HepG2 (cell line): Measurements from ENCODE around the gene ZNF160. TPM values are rescaled to one million over a fixed set of nuclear protein-coding genes. Genes with fewer than 3 reads are reported as not detected.
A peak's percentile ranks its signal among the peaks of the same experiment; 100 is the strongest.

Experiments
- ATAD3A ChIP-seq: sonication (generic); formaldehyde crosslinking; IDR thresholded peaks from 2 replicates; pipeline ENCODE4 v1.4.0; 2020; ENCODE audit warnings: missing genetic modification reagents
- BCL3 ChIP-seq: sonication (generic); formaldehyde crosslinking; IDR thresholded peaks from 2 replicates; pipeline ENCODE4 v1.5.1; 2020; ENCODE audit warnings: mild to moderate bottlenecking, missing genetic modification reagents, moderate library complexity
- CSRNP2 ChIP-seq: sonication (generic); formaldehyde crosslinking; conservative IDR thresholded peaks from 2 replicates; pipeline ENCODE4 v1.8.0; 2022; ENCODE audit warnings: low read depth, missing genetic modification reagents
- CTCF ChIP-seq: sonication (generic); formaldehyde crosslinking; IDR thresholded peaks from 2 replicates; pipeline ENCODE4 v1.5.0; 2020; ENCODE audit warnings: mild to moderate bottlenecking, missing genetic modification reagents, moderate library complexity
- FOXA3 ChIP-seq: IDR thresholded peaks from 2 replicates; pipeline ENCODE4 v1.6.1; 2016; ENCODE audit warnings: missing genetic modification reagents, missing compliant biosample characterization
- HOXA3 ChIP-seq: sonication (generic); formaldehyde crosslinking; IDR thresholded peaks from 2 replicates; pipeline ENCODE4 v1.5.0; 2020; ENCODE audit warnings: missing genetic modification reagents
- IKZF4 ChIP-seq: sonication (generic); formaldehyde crosslinking; IDR thresholded peaks from 2 replicates; pipeline ENCODE4 v1.5.1; 2020; ENCODE audit warnings: borderline replicate concordance, mild to moderate bottlenecking, low read depth, missing genetic modification reagents; ENCODE audit errors: not compliant biosample characterization
- KDM3A ChIP-seq: IDR thresholded peaks from 2 replicates; pipeline ENCODE4 v1.6.1; 2018; ENCODE audit warnings: low read depth, missing compliant biosample characterization
- MTERF4 ChIP-seq: sonication (generic); formaldehyde crosslinking; IDR thresholded peaks from 2 replicates; pipeline ENCODE4 v1.8.0; 2023; ENCODE audit warnings: mild to moderate bottlenecking, missing genetic modification reagents
- NONO ChIP-seq, 2 experiments: fragments of 450-650 bp in 1 of 2; sonication (generic) in 1 of 2; formaldehyde crosslinking in 1 of 2; IDR thresholded peaks in 1 of 2; conservative IDR thresholded peaks in 1 of 2; 2 replicates each; pipeline versions ENCODE4 v1.6.1 to v1.8.0; 2017 to 2022; ENCODE audit warnings: mild to moderate bottlenecking in 1 of 2, missing genetic modification reagents in 1 of 2, moderate library complexity in 1 of 2
- RBM39 ChIP-seq: fragments of 200-400 bp; formaldehyde crosslinking; IDR thresholded peaks from one replicate; pipeline ENCODE4 v1.6.1; 2018; ENCODE audit warnings: antibody characterized with exemption, mild to moderate bottlenecking, low read depth, low read length; ENCODE audit not compliant: poor library complexity, severe bottlenecking
- SAP130 ChIP-seq: IDR thresholded peaks from 2 replicates; pipeline ENCODE4 v1.6.1; 2016; ENCODE audit warnings: low read depth
- SKIL ChIP-seq: sonication (generic); formaldehyde crosslinking; IDR thresholded peaks from 2 replicates; pipeline ENCODE4 v1.8.0; 2022; ENCODE audit warnings: missing genetic modification reagents, mild to moderate bottlenecking, moderate library complexity, borderline replicate concordance
- SMC3 ChIP-seq: IDR thresholded peaks from 2 replicates; pipeline ENCODE4 v1.6.1; 2011; ENCODE audit warnings: low read length, improper control_type of control experiment
- SNAPC5 ChIP-seq: sonication (generic); formaldehyde crosslinking; IDR thresholded peaks from 2 replicates; pipeline ENCODE4 v1.8.1; 2023; ENCODE audit warnings: mild to moderate bottlenecking, missing genetic modification reagents, borderline replicate concordance
- TBX2 ChIP-seq: sonication (generic); formaldehyde crosslinking; IDR thresholded peaks from 2 replicates; pipeline ENCODE4 v1.5.0; 2020; ENCODE audit warnings: missing genetic modification reagents, mild to moderate bottlenecking, borderline replicate concordance
- ZBTB38 ChIP-seq: sonication (generic); formaldehyde crosslinking; IDR thresholded peaks from 2 replicates; pipeline ENCODE4 v1.5.1; 2020; ENCODE audit warnings: mild to moderate bottlenecking, missing genetic modification reagents
- ZNF251 ChIP-seq: sonication (generic); formaldehyde crosslinking; IDR thresholded peaks from 2 replicates; pipeline ENCODE4 v1.9.0; 2021; ENCODE audit warnings: mild to moderate bottlenecking, missing genetic modification reagents
- ZNF264 ChIP-seq: sonication (generic); formaldehyde crosslinking; IDR thresholded peaks from 2 replicates; pipeline ENCODE4 v1.4.0; 2020; ENCODE audit warnings: missing genetic modification reagents
- ZNF468 ChIP-seq: sonication (generic); formaldehyde crosslinking; IDR thresholded peaks from 2 replicates; pipeline ENCODE4 v1.8.0; 2022; ENCODE audit warnings: mild to moderate bottlenecking, moderate library complexity, missing genetic modification reagents
- ZNF484 ChIP-seq: sonication (generic); formaldehyde crosslinking; IDR thresholded peaks from 2 replicates; pipeline ENCODE4 v1.5.1; 2020; ENCODE audit warnings: mild to moderate bottlenecking, low read depth, missing genetic modification reagents, borderline replicate concordance
- ZNF788 ChIP-seq: sonication (generic); formaldehyde crosslinking; IDR thresholded peaks from 2 replicates; pipeline ENCODE4 v1.5.0; 2020; ENCODE audit warnings: mild to moderate bottlenecking, missing genetic modification reagents, borderline replicate concordance
- ZNF790 ChIP-seq: sonication (generic); formaldehyde crosslinking; IDR thresholded peaks from 2 replicates; pipeline ENCODE4 v1.8.0; 2022; ENCODE audit warnings: missing genetic modification reagents, mild to moderate bottlenecking, borderline replicate concordance
- polyA plus RNA-seq, 8 experiments: library from polyadenylated mRNA; depleted of rRNA in 3 of 8; stranded (reverse) in 7 of 8; unstranded in 1 of 8; fragments of >200 nt; fragmentation: Illumina TruSeq in 4 of 8; extraction: Trizol in 4 of 8; gene quantifications; 2 replicates each; pipeline versions ENCODE4 v1.2.1 to v1.2.3, GENCODE V29; 2011 to 2016; ENCODE audit warnings: low read depth in 4 of 8, missing spikeins in 1 of 8, mixed read lengths in 1 of 8; ENCODE audit not compliant: insufficient read depth in 1 of 8
- total RNA-seq, 5 experiments: library from RNA; depleted of rRNA; stranded (reverse); fragments of >200 nt; fragmentation: Illumina TruSeq; extraction: Trizol; gene quantifications; 2 replicates each; pipeline ENCODE4 v1.2.3, GENCODE V29; 2016; ENCODE audit warnings: low read depth in 1 of 5

The ZNF160 gene
- total and polyA plus RNA-seq, 2 of the 13 experiments (the other 11 are each of a cell fraction or from before 2014, with no cell fraction given), result 8.4 to 12.1 TPM

- no peak for TF ChIP-seq ZNF788 (CRISPR knock-in tag)
- no peak for TF ChIP-seq NONO (IDR thresholded peaks at IDR 0.05)
- TF ChIP-seq NONO (CRISPR knock-in tag; conservative IDR thresholded peaks at IDR 0.05), result no peak
- TF ChIP-seq CTCF (CRISPR knock-in tag), result peak; percentile 67
- peak; percentile 14; the same call in 1 of the 2 replicates for TF ChIP-seq SMC3
- no peak for TF ChIP-seq ZNF484
- no peak for TF ChIP-seq SNAPC5 (CRISPR knock-in tag)
- no peak for TF ChIP-seq CSRNP2 (CRISPR knock-in tag)
- TF ChIP-seq ZNF264, result no peak
- TF ChIP-seq BCL3 (CRISPR knock-in tag), result no peak
- no peak for TF ChIP-seq HOXA3 (CRISPR knock-in tag)
- TF ChIP-seq ATAD3A (CRISPR knock-in tag), result no peak
- no peak for TF ChIP-seq IKZF4 (CRISPR knock-in tag)
- peak; percentile 44; the same call in 1 of the 2 replicates for TF ChIP-seq ZBTB38 (CRISPR knock-in tag)
- no peak for TF ChIP-seq TBX2 (CRISPR knock-in tag)
- TF ChIP-seq MTERF4, result no peak
- TF ChIP-seq KDM3A, result no peak
- peak; percentile 17; the same call in 1 of the 2 replicates for TF ChIP-seq SAP130 (CRISPR knock-in tag)
- TF ChIP-seq RBM39, result no peak
- TF ChIP-seq FOXA3 (CRISPR knock-in tag), result no peak
- TF ChIP-seq ZNF251 (CRISPR knock-in tag), result no peak
- TF ChIP-seq ZNF790 (CRISPR knock-in tag), result no peak
- TF ChIP-seq SKIL (CRISPR knock-in tag), result no peak
- no peak for TF ChIP-seq ZNF468
Measured at GRCh38 chr19:53076984-53077383, 26.2 kb downstream of the ZNF160 start (continued).
